Measurements from ENCODE around the gene FAM13A. TPM values are rescaled to one million over a fixed set of nuclear protein-coding genes. Genes with fewer than 3 reads are reported as not detected.

FAM13A gene
- total and polyA plus RNA-seq, 2 of the 4 experiments (the other 2 are of a cell fraction), result 13.1 to 22.0 TPM

GRCh38 chr4:88825931-88826330, 231.1 kb downstream of the FAM13A start:
- Histone ChIP-seq H4K20me1 (ENCODE audit: insufficient read depth, low read length) (peaks cover 4% of the 10 kb centered on the region; the same call in 1 of the 2 replicates), H2AFZ (replicated peaks; ENCODE audit: low read length, poor library complexity) (no peak overlapping the region), H3K36me3 (ENCODE audit: control insufficient read depth, insufficient read depth, low read length) (no peaks in the 10 kb centered on the region), H2BK20ac (ENCODE audit: low read depth, low read length) (no peak overlapping the region), H4K8ac (ENCODE audit: low read depth in 2 of 2, low read length in 2 of 2) (no peak overlapping the region), H3K9ac (ENCODE audit: low read depth, low read length) (no peak overlapping the region), H2AK5ac (ENCODE audit: low read depth, low read length) (no peak overlapping the region), H3K4me2 (ENCODE audit: low read depth, low read length) (no peak overlapping the region), H4K91ac (ENCODE audit: insufficient read depth, low read depth, low read length) (no peak overlapping the region), H2BK15ac (ENCODE audit: low read depth, low read length) (no peak overlapping the region), H4K5ac (ENCODE audit: low read depth, low read length) (no peak overlapping the region), H3K56ac (ENCODE audit: extremely low read depth, insufficient read depth, low read length) (no peak overlapping the region), H3K4me3 (ENCODE audit: insufficient read depth, low read depth, low read length) (no peak overlapping the region), H3K27me3 (ENCODE audit: control insufficient read depth, insufficient read depth, low read length) (no peaks in the 10 kb centered on the region), H2BK5ac (ENCODE audit: low read depth, low read length, poor library complexity, severe bottlenecking) (no peak overlapping the region), H3K4ac (ENCODE audit: low read depth, low read length) (no peak overlapping the region), H3K4me1 (ENCODE audit: control insufficient read depth, insufficient read depth, low read length) (no peaks in the 10 kb centered on the region), H3K27ac (ENCODE audit: insufficient read depth, low read length) (no peak overlapping the region), H3K23ac (ENCODE audit: low read depth, low read length) (no peak overlapping the region), H2BK120ac (ENCODE audit: low read depth, low read length) (no peak overlapping the region), H3K9me3 (ENCODE audit: control insufficient read depth, insufficient read depth, low read length) (no peaks in the 10 kb centered on the region), H2AK9ac (replicated peaks; ENCODE audit: low read depth, low read length, poor library complexity) (no peak overlapping the region), H3K79me1 (ENCODE audit: low read depth in 1 of 2, low read length in 2 of 2) (peaks cover 2 to 3% of the 10 kb centered on the region in 2 experiments; a peak in 2 of 4 replicates), H3K18ac (ENCODE audit: low read depth, low read length) (no peak overlapping the region), H3K9me1 (ENCODE audit: insufficient read depth, low read length) (no peaks in the 10 kb centered on the region), H3K14ac (replicated peaks; ENCODE audit: low read depth, low read length) (no peak overlapping the region)
- CTCF ChIA-PET, result no interaction called here
- dilution Hi-C loops (cut with HindIII; ENCODE audit: low sequenced_read_pairs, unreplicated experiment), result no loop called here
- BruUV-seq (replicated peaks), result no TSS peak
- intact Hi-C loops (cut with micrococcal nuclease), result no loop called here
- ATAC-seq (ENCODE audit: low read depth), result no peak
- POLR2A ChIA-PET (ENCODE audit: unreplicated experiment), result no interaction called here
- no peak for DNase-seq
- WGBS, 2 experiments (ENCODE audit: extremely low coverage in 2 of 2, insufficient read length in 1 of 2), result 57% methylated on average over 1 of the region's 2 CpGs; no CpG with 5 or more reads in 1 of the 2 experiments
- TF ChIP-seq MXI1 (IDR thresholded peaks at IDR 0.05; ENCODE audit: borderline replicate concordance, low read depth, low read length) (no peak), SMC3 (IDR thresholded peaks at IDR 0.05; ENCODE audit: low read depth, low read length) (no peak), MAFK (IDR thresholded peaks at IDR 0.05; ENCODE audit: low read depth, low read length) (no peak), RAD21 (IDR thresholded peaks at IDR 0.05; ENCODE audit: low read length) (no peak), POLR2A (IDR thresholded peaks at IDR 0.05; ENCODE audit: low read depth, low read length) (no peak), FOS (IDR thresholded peaks at IDR 0.05; ENCODE audit: low read depth, low read length) (no peak), CEBPB (IDR thresholded peaks at IDR 0.05; ENCODE audit: low read depth, low read length) (no peak), RCOR1 (IDR thresholded peaks at IDR 0.05; ENCODE audit: insufficient replicate concordance, low read length) (no peak), BHLHE40 (IDR thresholded peaks at IDR 0.05; ENCODE audit: low read depth, low read length) (no peak), CHD1 (IDR thresholded peaks at IDR 0.05; ENCODE audit: low read depth, low read length) (no peak), ELK1 (IDR thresholded peaks at IDR 0.05; ENCODE audit: borderline replicate concordance, low read depth, low read length) (no peak), MAZ (IDR thresholded peaks at IDR 0.05; ENCODE audit: borderline replicate concordance, low read depth, low read length) (no peak), RFX5 (IDR thresholded peaks at IDR 0.05; ENCODE audit: low read depth, low read length) (no peak), USF2 (IDR thresholded peaks at IDR 0.05; ENCODE audit: low read depth, low read length) (no peak), CTCF (conservative IDR thresholded peaks at IDR 0.05; ENCODE audit: low read depth, low read length) (no peak), NFE2L2 (IDR thresholded peaks at IDR 0.05; ENCODE audit: low read depth, low read length) (no peak)
- in situ Hi-C loops (cut with MboI; ENCODE audit: low sequenced_read_pairs), result no loop called here

Data from IMR-90 (cell line).